HG02852 (cell line): ENCODE results near the gene CNTLN.
"Not testable (repeated sequence)": the region's sequence is repeated elsewhere in the genome, so short reads cannot be mapped to it uniquely, and the experiment has no call there.

Experiments
- ATAC-seq: cut with Tn5 transposase; IDR thresholded peaks from one replicate; pipeline ENCODE4 v1.9.1; 2021; ENCODE audit warnings: mild to moderate bottlenecking, moderate library complexity; ENCODE audit not compliant: unreplicated experiment

The CNTLN gene

DNA sequence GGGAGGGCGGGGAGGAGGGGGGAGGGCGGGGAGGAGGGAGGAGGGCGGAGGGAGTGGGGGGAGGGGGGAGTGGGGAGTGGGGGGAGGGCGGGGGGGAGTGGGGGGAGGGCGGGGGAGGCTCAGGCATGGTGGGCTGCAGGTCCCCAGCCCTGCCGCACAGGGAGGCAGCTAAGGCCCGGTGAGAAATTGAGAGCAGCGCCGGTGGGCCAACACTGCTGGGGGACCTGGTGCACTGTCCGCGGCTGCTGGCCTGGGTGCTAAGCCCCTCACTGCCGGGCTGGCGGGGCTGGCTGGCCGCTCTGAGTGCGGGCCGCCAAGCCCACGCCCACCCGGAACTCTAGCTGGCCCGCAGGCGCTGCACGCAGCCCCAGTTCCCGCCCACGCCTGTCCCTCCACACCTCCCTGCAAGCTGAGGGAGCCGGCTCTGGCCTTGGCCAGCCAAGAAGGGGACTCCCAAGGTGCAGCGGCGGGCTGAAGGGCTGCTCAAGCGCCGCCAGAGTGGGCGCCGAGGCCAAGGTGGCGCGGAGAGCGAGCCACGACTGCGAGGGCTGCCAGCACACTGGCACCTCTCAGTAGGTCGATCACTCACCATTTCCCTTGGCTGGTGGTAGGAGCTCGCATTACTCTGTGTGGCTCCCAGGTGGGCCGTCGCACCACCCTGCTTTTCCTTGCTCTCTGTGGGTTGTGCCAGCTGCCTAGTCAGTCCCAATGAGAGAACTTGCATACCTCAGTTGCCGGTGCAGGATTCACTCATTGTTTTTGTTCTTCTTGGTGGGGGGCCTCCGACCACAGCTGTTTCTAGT, 160.2 kb downstream of the CNTLN start:
- no peak for ATAC-seq

DNA sequence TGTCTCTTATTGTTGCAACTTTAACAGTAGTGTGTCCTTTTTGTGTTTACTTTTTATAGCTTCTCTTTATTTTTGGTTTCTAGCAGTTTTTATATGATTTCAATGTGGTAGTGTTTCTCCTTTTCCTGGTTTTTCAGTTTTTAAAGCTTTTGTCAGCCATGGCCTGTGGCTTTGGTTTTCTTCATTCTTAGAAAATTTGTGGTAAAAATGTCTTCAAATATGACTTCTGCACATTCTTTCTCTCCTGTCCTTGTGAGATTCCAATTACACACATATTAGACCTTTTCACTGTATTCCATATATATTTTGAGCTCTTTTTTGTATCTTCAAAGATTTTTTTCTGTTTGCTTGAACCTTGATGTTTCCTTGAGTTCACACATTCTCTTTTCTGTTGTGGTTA, 180.5 kb downstream of the CNTLN start:
- ATAC-seq, result no peak

DNA sequence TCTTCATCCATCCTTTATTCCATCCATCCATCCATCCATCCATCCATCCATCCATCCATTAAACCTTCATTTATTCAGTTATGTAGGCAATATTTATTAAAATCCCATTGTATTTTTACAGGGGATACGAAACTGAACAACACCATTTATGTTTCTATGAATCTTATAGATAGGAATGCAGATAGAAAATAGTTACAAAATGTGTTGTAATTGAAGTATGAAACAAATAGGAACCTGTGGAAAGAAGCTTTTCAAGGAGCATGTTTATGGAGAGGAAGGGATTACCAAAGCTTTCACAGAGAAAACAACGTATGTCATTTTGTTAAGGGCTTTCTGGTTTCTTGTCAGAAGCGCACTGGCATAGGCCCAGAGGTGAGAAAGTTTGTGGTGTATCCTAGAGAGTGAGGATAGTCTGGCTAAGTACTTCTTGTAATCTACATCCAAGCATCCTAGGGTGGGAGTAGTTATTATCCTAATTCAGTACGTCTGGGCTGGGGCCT, 184.0 kb downstream of the CNTLN start:
- ATAC-seq, result no peak

DNA sequence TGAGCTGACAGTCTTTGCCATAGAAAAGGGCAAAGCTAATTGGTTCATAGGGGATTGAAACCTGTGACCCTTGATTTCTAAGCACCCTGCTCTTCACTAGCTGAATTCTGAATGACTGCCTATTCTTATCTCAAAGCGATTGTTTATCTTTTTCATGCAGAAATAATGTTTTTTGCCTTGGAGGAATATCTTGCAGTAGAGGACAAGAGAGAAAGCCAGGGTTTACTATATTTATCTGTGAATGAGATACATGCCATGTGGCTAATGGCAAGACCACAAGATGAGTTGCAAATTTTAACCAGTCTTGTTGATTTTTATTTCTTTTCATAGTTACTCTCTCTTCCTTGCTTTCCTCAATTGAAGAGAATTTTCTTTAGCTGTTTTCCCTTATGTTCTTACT, 185.0 kb downstream of the CNTLN start:
- no peak for ATAC-seq

DNA sequence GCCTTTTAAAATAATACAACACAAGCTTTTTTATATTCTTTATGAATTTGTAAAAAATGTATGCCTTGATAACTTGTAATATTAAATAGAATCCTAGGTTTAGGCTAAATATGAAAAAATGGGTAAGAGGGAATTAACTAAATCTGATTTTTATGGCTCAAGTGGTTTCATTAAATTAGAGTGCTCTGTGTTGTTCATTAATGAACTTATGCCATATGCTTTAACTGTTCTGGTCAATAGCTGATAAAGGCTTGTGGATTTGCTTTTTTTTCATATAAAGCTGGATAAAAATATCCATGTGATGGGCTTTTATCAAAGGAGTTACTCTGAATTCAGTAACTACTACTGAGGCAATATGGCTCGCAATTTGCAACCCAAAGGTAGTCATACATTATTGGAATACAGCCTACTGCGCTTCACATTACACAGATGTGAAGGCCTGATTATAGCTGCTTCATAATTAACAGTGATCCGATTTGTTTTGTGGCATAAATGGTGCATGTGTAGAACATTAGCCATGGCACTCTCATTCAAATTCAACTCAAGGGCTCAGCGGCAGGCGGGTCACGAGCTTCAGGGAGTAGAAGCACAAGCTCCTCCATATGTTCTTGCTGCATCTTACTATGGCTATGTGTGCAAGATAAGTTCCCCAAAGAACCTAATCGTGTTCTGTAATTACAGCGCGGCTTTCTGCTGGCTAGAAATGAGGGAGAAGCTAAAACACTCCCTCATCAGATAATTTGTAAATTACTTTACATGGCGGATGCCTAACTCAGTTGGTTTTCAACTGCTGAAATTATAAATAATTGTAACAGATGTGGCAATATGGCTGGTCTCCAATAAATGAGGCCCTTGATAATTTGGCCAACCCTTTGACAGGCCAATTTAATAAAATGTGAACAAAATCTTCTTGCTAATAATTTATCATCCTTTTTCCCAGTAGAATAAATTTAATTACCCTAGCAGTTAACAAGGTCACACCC, 188.3 kb downstream of the CNTLN start:
- ATAC-seq, result no peak

DNA sequence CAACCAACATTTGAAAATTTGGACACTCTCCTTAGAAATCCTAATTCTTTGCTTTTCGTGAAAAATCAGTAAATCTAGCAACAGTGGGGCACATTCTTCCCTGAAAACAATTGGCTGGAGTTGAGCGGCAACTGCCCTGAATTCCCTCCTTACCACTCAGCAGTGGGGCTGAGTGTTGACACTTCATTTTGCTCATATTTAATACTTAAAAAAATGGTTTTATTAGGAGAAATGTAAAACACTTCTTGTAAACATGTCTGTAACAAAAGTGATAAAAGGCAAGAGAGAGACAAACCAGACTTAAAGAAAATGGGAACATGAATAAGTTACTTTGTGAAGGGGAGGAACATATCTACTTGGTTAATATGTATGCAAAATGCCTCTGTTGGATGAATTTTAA, 193.5 kb downstream of the CNTLN start:
- no peak for ATAC-seq

DNA sequence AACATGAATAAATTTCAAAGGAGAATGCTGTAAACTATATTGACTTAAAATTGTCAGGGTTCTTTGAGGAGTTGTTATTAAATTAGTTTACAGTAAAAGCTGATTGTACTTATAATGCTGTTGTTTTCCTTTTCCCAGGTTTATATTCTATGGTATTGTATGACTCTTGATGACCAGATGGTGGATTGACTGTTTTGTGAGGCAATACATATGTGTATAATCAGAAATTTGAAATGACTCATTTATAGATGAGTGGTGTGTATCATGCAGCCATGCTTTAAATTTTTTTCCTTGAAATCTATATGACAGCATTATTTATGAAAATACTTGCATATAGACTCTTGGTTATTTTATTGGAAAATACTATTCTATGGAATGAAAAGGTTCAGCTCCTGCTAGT, 195.3 kb downstream of the CNTLN start:
- no peak for ATAC-seq

DNA sequence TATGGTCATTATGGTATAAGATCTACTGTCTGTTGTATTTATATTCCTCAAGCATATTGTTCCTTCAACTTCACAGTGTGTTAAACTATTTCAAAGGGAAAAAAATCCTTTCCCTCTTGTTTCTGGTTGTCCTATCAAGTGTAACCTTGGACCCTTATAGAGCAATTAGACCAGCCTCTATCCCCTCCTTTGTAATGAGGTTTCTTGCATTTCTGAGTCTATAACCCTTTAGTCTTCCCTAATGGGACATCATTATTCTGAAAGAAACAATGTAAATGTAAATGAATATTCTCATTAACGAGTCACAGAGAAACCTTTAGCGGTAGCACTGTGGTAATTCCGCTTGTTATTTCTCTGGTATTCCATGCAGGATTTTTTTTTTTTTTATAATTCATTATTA, 197.3 kb downstream of the CNTLN start:
- ATAC-seq, result no peak

DNA sequence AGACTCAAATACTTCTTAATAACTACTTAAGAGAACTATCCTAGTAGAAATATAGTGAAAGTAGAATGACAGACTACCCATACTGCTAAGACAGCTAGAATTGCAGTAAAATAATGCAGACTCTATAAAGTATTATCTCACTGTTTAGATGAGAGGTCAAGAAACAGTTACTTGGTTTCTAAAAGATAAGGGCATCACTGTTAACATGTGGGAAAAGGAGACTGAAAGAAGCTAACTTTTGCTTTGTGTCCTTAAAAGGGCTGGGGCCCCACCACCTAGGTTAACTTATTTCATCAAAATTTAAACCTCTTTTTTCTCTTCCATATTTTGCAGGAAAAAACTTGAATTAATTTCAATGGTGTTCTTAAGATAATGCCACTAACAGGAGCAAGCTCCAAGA, 204.3 kb downstream of the CNTLN start:
- no peak for ATAC-seq

DNA sequence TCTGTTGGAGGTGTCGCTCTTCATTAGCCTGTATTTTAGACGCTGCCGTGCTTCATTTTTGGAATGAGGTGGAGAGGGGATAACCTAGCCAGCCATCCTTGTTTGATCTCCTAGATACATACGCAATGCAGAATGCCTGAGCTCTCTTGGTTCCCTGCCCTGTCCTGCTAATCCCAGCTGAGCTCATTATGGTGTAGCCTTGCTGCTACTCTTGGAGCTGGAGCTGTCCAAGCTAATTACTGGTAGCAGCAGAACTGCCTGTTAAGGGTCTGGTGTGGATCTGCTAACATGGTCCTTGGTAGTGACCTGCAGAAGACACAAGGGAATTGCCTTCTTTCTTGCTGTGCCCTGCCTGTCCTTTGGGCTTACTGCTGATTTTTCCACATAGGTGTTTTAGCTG, 207.9 kb downstream of the CNTLN start:
- no peak for ATAC-seq

DNA sequence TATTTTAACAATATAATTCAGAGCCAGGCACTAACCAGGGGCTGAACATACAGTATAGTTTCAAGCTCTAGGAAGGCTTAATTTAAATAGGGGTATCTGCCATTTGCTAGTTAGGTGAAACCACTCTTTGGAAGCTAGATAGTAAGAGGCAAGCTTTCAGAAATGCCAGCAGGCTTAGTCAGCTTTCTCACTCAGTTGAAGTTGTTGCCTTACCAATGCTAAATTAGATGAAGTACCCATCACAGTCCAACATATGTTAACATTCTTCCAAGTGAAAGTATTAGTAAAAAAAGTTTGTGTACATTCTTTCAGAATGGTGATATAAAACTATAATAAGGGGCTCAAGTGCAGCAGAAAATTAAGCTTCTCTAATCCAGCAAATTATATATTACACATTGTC, 215.0 kb downstream of the CNTLN start:
- no peak for ATAC-seq

DNA sequence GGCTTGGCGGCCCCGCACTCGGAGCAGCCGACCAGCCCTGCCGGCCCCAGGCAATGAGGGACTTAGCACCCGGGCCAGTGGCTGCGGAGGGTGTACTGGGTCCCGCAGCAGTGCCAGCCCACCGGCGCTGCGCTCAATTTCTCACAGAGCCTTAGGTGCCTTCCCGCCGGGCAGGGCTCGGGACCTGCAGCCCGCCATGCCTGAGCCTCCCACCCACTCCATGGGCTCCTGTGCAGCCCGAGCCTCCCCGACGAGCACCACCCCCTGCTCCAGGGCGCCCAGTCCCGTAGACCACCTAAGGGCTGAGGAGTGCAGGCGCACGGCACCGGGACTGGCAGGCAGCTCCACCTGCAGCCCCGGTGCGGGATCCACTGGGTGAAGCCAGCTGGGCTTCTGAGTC, 219.2 kb downstream of the CNTLN start:
- not testable (repeated sequence) for ATAC-seq

DNA sequence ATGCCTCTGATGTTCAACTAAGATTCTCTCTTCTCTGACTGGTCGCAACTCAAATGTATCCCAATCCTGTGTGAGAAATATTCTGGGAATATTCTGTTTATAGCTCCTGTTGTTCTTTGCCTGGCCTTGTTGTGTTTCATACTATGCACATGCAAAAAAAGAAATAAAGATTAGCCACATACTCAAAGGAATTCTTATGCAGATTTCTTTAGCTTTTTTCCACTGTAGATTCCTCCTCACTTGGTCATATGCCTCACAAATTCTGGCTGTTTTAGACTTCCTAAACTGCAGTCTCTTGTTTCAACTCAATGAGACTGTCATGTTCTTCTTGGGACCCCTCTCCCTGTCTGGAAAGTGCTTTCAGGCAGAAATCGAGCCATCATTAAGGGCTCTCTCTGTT, 226.5 kb downstream of the CNTLN start:
- ATAC-seq, result no peak

DNA sequence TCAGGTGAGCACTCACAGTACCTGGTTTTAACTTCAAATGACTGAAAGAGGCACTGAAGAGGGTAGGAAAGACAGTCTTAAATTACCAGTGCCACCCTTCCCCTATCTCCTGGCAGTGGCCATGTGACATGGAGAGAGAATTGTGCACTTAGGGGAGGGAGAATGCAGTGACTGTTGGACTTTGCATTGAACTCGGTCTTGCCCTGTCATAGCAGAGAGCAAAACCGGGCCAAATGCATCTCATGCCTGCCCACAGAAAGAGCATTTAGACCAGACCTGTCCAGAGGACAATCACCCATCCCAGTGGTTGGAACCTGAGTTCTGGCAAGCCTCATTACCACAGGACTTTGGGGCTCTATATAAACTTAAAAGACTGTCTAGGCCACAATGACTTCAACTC, 232.2 kb downstream of the CNTLN start:
- no peak for ATAC-seq

DNA sequence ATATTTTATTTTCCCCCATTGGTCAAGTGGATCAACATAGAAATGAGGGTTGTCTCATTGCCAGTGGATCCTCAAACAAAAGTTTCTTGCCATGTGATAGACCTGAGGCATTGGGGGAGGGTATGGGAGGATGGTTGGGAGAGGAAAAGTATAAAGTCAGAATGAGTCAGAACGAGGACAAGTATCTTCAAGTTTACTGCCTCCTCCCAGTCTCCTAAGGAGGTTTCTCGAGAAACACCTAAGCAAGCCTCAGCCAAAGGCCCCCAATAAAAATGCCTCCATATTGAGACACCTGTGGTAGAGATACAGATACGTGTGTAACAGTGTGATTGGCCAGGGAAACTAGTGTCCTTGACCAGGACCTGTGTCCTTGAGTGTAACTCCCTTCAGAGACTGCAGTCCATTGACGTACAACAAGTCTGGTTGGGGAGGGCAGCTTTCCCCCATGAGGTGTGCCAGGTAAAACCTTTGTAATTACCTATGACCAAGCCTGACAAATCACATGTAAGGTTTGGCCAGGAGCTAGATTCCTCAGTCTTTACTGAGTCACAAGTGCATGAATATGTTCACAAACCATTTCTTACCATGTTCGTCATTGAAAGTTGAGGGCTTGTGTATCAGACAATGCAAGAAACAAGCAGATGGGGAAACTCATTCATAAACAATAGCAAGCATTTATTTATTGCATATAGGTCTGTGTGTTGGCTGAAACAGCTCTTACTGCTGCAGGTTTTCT, 245.5 kb downstream of the CNTLN start:
- no peak for ATAC-seq

DNA sequence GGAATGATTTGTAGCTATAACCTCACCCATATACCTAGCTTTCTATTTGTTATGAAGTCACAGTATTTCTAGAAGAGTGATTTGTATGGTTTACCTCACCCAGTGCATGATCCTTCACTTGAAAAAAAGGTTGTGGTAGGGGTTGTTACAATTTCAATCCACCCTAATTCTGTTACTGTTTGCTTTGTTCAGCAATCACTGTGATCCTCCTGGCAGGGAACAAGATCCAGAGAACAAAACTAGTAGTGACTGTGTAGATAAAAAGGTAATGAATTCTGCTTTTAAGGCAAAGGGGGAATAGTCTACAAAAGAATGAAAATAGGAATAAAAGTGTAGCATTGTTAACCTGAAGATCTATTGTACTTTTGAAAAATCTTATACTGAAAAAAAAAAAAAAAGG, 252.7 kb downstream of the CNTLN start:
- ATAC-seq, result no peak

DNA sequence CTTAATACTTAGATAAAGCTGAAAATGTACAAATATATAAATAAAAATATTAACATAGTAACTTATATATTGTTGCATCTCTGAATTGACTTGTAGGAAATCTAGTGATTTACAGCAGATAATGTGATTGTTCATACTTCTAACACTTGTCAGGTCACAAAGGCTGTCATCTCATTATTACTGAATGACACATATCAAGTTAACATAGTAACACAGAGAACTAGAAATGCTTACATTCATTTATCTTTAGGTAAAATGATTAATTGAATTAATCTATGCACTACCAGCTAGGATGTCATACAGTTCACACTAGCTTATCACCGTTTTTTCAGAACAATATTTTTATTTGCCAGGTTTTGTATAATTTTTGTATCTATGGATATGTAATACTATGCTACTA, 254.2 kb downstream of the CNTLN start:
- no peak for ATAC-seq

DNA sequence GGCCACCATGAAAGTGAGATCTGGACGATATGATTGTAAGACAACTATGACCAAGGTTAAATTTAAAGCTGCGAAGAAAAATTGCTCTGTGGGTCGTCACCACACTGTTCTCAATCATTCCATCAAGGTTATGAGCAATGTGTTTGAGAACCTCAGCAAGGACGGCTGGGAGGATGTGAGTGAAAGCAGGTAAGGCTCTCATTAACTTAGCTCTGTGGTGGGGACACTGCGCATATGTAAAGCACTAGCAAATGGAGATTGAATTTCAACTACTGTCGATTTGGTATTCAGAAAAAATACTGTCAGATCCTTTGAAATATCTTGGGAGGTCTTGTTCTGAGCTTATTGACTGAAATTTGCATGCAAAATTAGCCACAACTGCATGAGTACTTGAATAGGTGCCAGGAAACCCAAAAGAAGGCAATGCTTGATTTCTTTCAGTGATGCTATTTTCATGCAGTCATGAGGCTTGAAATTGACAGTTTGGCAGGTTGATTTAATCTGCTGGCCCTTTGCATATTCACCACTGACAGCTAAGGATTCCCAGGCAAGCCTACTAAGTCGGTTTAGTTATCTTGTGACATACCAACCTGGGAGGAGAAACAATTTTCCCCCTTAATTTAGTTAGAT, 260.2 kb downstream of the CNTLN start:
- ATAC-seq, result no peak

DNA sequence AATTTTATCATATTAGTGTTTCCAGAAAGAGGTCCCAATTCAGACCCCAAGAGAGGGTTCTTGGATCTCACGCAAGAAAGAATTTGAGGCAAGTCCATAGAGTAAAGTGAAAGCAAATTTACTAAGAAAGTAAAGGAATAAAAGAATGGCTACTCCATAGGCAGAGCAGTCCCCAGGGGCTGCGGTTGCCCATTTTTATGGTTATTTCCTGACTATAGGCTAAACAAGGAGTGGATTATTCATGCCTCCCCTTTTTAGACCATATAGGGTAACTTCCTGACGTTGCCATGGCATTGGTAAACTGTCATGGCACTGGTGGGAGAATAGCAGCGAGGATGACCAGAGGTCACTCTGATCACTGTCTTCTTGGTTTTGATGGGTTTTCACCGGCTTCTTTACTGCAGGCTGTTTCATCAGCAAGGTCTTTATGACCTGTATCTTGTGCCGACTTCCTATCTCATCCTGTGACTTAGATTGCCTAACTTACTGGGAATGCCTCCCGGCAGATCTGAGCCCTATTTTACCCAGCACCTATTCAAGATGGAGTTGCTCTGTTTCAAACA, 262.4 kb downstream of the CNTLN start:
- ATAC-seq, result not testable (repeated sequence)

DNA sequence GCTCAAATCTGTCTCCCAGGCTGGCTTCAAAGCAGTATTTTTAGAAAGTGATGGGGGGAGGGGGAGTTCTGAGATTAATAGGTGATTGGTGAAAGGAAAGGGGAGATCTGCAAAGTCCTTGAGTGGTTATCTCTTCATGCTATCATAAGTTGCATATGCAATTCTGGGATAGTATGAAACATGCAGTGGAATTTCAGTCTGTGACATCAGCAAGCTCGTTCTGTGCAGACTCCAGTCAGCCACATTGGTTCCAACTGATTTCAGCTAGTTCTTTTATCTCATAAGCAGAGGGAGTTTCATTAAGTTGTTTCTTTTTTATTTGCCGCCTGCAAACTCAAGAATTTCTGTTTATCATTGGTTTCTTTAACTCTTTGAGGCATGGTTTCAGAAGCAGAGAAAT, 263.5 kb downstream of the CNTLN start:
- ATAC-seq, result no peak
